ENCODE data around the gene MTFP1. TPM values are rescaled to one million over a fixed set of nuclear protein-coding genes. Genes with fewer than 3 reads are reported as not detected.
"Not testable (repeated sequence)": the region's sequence is repeated elsewhere in the genome, so short reads cannot be mapped to it uniquely, and the experiment has no call there.

The MTFP1 gene
- total RNA-seq, 1 donor from 2014 or later, result 5.7 TPM

GRCh38 chr22:30426388-30427353 is 1.1 kb downstream of the MTFP1 start:
- peak; percentile 85 for DNase-seq

GRCh38 chr22:30427871-30428270 is 2.3 kb downstream of the MTFP1 start:
- DNase-seq, result no peak

GRCh38 chr22:30429887-30430286 is 4.3 kb downstream of the MTFP1 start:
- DNase-seq, result no peak

GRCh38 chr22:30430933-30431332 is 5.4 kb downstream of the MTFP1 start:
- no peak for DNase-seq

- DNase-seq, result no peak
These were observed 6.5 kb downstream of the MTFP1 start for GRCh38 chr22:30432096-30432495.

GRCh38 chr22:30432520-30432919 is 7.0 kb downstream of the MTFP1 start:
- no peak for DNase-seq

- DNase-seq, result no peak
These were observed 7.7 kb downstream of the MTFP1 start for GRCh38 chr22:30433227-30433626.

- no peak for DNase-seq
These were observed 8.2 kb downstream of the MTFP1 start for GRCh38 chr22:30433773-30434172.

GRCh38 chr22:30434843-30435242 is 9.3 kb downstream of the MTFP1 start:
- DNase-seq, result no peak

GRCh38 chr22:30435674-30436126 is 10.1 kb downstream of the MTFP1 start:
- no peak for DNase-seq

- DNase-seq, result no peak
These were observed 10.6 kb downstream of the MTFP1 start for GRCh38 chr22:30436196-30436595.

GRCh38 chr22:30438559-30438958 is 13.0 kb downstream of the MTFP1 start:
- DNase-seq, result no peak

GRCh38 chr22:30439226-30439625 is 13.7 kb downstream of the MTFP1 start:
- DNase-seq, result no peak

- no peak for DNase-seq
These were observed 14.3 kb downstream of the MTFP1 start for GRCh38 chr22:30439836-30440235.

- DNase-seq, result no peak
These were observed 15.5 kb downstream of the MTFP1 start for GRCh38 chr22:30441088-30441487.

- DNase-seq, result peak; percentile 35
These were observed 19.3 kb downstream of the MTFP1 start for GRCh38 chr22:30444632-30445437.

GRCh38 chr22:30445438-30446145 is 20.0 kb downstream of the MTFP1 start:
- no peak for DNase-seq

- no peak for DNase-seq
These were observed 22.1 kb downstream of the MTFP1 start for GRCh38 chr22:30447656-30448055.

GRCh38 chr22:30451488-30451887 is 25.9 kb downstream of the MTFP1 start:
- not testable (repeated sequence) for DNase-seq

- no peak for DNase-seq
These were observed 27.3 kb downstream of the MTFP1 start for GRCh38 chr22:30452861-30453260.

- peak; percentile 38 for DNase-seq
These were observed 28.4 kb downstream of the MTFP1 start for GRCh38 chr22:30453731-30454510.
